ENCODE data around the gene CCDC9. TPM values are rescaled to one million over a fixed set of nuclear protein-coding genes. Genes with fewer than 3 reads are reported as not detected.
A peak's percentile ranks its signal among the peaks of the same experiment; 100 is the strongest.

Gene CCDC9
- total RNA-seq, 1 donor from 2014 or later: 3.4 TPM

DNA sequence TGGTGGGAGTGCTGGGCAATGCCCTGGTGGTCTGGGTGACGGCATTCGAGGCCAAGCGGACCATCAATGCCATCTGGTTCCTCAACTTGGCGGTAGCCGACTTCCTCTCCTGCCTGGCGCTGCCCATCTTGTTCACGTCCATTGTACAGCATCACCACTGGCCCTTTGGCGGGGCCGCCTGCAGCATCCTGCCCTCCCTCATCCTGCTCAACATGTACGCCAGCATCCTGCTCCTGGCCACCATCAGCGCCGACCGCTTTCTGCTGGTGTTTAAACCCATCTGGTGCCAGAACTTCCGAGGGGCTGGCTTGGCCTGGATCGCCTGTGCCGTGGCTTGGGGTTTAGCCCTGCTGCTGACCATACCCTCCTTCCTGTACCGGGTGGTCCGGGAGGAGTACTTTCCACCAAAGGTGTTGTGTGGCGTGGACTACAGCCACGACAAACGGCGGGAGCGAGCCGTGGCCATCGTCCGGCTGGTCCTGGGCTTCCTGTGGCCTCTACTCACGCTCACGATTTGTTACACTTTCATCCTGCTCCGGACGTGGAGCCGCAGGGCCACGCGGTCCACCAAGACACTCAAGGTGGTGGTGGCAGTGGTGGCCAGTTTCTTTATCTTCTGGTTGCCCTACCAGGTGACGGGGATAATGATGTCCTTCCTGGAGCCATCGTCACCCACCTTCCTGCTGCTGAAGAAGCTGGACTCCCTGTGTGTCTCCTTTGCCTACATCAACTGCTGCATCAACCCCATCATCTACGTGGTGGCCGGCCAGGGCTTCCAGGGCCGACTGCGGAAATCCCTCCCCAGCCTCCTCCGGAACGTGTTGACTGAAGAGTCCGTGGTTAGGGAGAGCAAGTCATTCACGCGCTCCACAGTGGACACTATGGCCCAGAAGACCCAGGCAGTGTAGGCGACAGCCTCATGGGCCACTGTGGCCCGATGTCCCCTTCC, 63.9 kb downstream of the CCDC9 start:
- H3K27ac Mint-ChIP-seq: peak overlapping the region; percentile 53
- H3K4me3 ChIP-seq: no peak overlapping the region

More for the DNA sequence above, 63.9 kb downstream of the CCDC9 start:
- Mint-ChIP-seq H3K4me3 (no peak overlapping the region), H3K36me3 (no peaks in the 10 kb centered on the region), H3K27me3 (ENCODE audit: insufficient read depth, low read depth) (peaks cover 10% of the 10 kb centered on the region), H3K4me1 (no peaks in the 10 kb centered on the region), H3K9me3 (peaks cover 2% of the 10 kb centered on the region)
- H2AFZ ChIP-seq (replicated peaks): no peak overlapping the region
- H4K20me1 ChIP-seq (ENCODE audit: low read depth): no peaks in the 10 kb centered on the region
- no peak overlapping the region for H3K4me2 ChIP-seq
- TF ChIP-seq EZH2 (IDR thresholded peaks at IDR 0.05) (no peak), EZH2phosphoT487 (IDR thresholded peaks at IDR 0.05) (no peak)
- TF ChIP-seq, protein P1, sequence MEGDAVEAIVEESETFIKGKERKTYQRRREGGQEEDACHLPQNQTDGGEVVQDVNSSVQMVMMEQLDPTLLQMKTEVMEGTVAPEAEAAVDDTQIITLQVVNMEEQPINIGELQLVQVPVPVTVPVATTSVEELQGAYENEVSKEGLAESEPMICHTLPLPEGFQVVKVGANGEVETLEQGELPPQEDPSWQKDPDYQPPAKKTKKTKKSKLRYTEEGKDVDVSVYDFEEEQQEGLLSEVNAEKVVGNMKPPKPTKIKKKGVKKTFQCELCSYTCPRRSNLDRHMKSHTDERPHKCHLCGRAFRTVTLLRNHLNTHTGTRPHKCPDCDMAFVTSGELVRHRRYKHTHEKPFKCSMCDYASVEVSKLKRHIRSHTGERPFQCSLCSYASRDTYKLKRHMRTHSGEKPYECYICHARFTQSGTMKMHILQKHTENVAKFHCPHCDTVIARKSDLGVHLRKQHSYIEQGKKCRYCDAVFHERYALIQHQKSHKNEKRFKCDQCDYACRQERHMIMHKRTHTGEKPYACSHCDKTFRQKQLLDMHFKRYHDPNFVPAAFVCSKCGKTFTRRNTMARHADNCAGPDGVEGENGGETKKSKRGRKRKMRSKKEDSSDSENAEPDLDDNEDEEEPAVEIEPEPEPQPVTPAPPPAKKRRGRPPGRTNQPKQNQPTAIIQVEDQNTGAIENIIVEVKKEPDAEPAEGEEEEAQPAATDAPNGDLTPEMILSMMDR (IDR thresholded peaks at IDR 0.05): no peak
- no peaks in the 10 kb centered on the region for H3F3A ChIP-seq (ENCODE audit: low read depth)
- H3K4me1 ChIP-seq: no peaks in the 10 kb centered on the region
- no peak overlapping the region for H3K9ac ChIP-seq
- no peaks in the 10 kb centered on the region for H3K36me3 ChIP-seq
- DNase-seq (ENCODE audit: low spot score): no peak
- H3K9me3 ChIP-seq (ENCODE audit: low read depth): no peaks in the 10 kb centered on the region
- H3K27ac ChIP-seq: no peak overlapping the region
- no peaks in the 10 kb centered on the region for H3K79me2 ChIP-seq (ENCODE audit: low read depth)
- no peaks in the 10 kb centered on the region for H3K27me3 ChIP-seq

MicroRNAs within 50 kb of the gene (microRNA counts, 767-probe panel; counts per million panel counts)
- microRNA hsa-miR-3190-5p: 460 counts per million, percentile 90 among the panel's probes with 10 or more counts

Small RNA genes lying within 50 kb of the gene (microRNA-seq; reads per million reads assigned to microRNA genes)
- gene MIR3190 (not detected), gene MIR3191 (not detected)

Small RNA genes lying within 50 kb of the gene (small RNA-seq; reads per million reads assigned to genes)
- not detected for gene MIR3190

Other genes starting within 250 kb of the CCDC9 start
- gene NPAS1, start 236.7 kb upstream of the CCDC9 start, total RNA-seq (ENCODE audit: low replicate concordance): 1.2 and 4.3 TPM in 2 replicates
- gene TMEM160, start 207.9 kb upstream of the CCDC9 start, total RNA-seq (ENCODE audit: low replicate concordance): 8.0 and 66.2 TPM in 2 replicates
- 19.1 and 29.1 TPM in 2 replicates for gene ZC3H4, start 142.7 kb upstream of the CCDC9 start, total RNA-seq (ENCODE audit: low replicate concordance)
- gene SAE1, start 125.7 kb upstream of the CCDC9 start, total RNA-seq (ENCODE audit: low replicate concordance): 258 and 305 TPM in 2 replicates
- gene BBC3, start 25.3 kb upstream of the CCDC9 start, total RNA-seq (ENCODE audit: low replicate concordance): 2.8 and 19.1 TPM in 2 replicates
- gene INAFM1, start 18.4 kb downstream of the CCDC9 start, total RNA-seq (ENCODE audit: low replicate concordance): 3.7 TPM in 1 of 2 replicates, not detected in the other
- gene C5AR1, start 53.3 kb downstream of the CCDC9 start, total RNA-seq (ENCODE audit: low replicate concordance): 0.06 TPM in 1 of 2 replicates, not detected in the other
- gene C5AR2, start 75.7 kb downstream of the CCDC9 start, total RNA-seq (ENCODE audit: low replicate concordance): not detected in 2 replicates
- gene DHX34, start 92.8 kb downstream of the CCDC9 start, total RNA-seq (ENCODE audit: low replicate concordance): 12.3 and 29.5 TPM in 2 replicates
- gene MEIS3, start 163.0 kb downstream of the CCDC9 start, total RNA-seq (ENCODE audit: low replicate concordance): 32.2 and 70.5 TPM in 2 replicates
- gene SLC8A2, start 215.4 kb downstream of the CCDC9 start, total RNA-seq (ENCODE audit: low replicate concordance): 14.5 and 17.6 TPM in 2 replicates
- 17.8 and 18.1 TPM in 2 replicates for gene KPTN, start 227.7 kb downstream of the CCDC9 start, total RNA-seq (ENCODE audit: low replicate concordance)

Measured in neural progenitor cell (in vitro differentiated cells).